GM20431 (cell line): Measurements from ENCODE around the gene GPR137.

Experiments
- in situ Hi-C: fragments of 300-500 bp; cut with MseI, MboI; formaldehyde crosslinking; loops from one replicate; pipeline ENCODE4 v1.15.0; 2020; ENCODE audit warnings: low sequenced_read_pairs; ENCODE audit not compliant: unreplicated experiment

Gene GPR137

GRCh38 chr11:64337538-64338249, 52.0 kb downstream of the GPR137 start:
- in situ Hi-C loops = no loop called here

- in situ Hi-C loops = no loop called here
Measured at GRCh38 chr11:64338716-64339115, 53.1 kb downstream of the GPR137 start.
